Globus pallidus (tissue), 1 donor: ENCODE measurements around the gene SPIB.

Experiments
- DNase-seq: peaks from one replicate; pipeline ENCODE4 v3.0.0-alpha.2; 2015; ENCODE audit warnings: low spot score

The SPIB gene

DNA sequence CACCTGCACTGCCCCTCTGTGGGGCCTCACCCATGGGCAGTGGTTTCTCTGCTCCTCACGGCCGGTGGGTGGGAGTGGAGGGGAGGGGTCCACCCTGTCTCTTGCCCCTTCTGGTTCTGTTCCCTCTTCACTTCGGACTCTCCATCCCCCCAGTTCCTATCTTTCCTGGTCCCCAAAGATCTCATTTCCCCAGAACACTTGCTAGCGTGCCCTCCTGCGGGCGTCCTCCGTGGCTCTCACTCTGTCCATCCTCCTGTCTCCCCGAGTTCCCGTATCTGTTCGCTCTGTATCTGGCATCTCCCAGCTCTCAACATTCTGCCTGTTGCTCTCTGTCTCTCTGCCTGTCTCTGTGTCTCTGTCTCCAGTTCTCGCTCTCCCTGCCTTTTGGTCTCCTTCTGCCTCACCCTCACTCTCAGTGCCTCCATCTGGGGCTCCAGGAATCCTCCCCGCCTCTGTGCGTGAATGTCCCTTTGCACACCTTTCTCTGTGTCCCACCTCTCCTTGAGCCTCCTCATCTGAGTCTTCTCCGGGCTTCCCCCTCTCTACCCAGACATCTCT is 363 bp downstream of the SPIB start:
- no peak for DNase-seq

DNA sequence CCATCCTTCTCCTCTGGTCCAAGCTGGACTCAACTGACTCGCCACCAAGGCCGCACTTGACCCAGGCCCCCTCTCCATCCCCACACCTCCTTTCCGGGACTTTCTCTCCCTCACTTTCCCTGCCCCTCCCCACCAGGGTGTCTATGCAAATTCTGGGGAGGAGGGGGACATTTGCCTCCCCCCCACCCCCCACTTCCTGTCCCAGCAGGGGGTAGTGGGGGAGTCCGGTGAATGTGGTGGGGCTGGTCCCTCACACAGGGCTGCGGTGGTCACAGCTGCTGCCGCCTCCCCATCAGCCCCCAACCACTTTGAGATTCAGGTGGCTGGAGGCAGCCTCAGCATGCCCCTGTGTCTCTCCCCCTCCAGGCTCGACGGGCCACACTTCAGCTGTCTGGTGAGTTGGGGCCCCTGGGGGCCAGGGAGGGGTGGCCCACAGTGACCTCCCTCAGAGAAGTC is 870 bp downstream of the SPIB start:
- DNase-seq, result no peak

DNA sequence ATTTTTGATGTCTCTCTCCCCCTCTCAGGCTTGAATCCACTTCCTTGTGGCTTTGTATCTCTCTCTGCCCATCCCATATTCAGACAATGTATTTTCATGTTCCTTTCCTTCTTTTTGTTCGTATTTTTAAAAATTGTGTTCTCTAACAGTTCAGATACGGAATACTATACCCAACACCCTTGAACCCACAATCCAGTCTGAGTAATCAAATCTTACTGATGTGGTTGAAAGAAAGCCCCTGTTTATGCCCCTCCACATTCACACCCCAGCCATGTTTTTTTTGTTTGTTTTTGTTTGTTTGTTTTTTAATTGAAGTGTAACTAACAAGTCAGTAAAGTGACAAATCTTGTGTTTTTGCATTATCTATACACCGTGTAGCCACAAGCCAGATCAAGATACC is 1.4 kb downstream of the SPIB start:
- no peak for DNase-seq

DNA sequence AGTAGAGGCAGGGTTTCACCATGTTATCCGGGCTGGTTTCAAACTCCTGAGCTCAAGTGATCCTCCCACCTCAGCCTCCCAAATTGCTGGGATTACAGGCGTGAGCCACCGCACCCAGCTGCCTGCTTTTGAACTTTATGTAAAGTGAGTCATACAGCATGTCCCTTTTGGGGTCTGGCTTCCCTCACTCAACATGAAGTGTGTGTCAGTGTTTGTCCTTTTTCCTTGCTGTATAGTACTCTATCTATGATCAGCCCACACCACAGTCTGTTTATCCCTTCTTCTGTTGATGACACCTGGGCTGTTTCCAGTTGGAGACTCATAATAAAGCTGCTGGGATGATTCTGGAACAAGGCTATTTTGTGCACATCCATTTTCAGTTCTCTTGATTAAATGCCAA is 2.1 kb downstream of the SPIB start:
- no peak for DNase-seq

DNA sequence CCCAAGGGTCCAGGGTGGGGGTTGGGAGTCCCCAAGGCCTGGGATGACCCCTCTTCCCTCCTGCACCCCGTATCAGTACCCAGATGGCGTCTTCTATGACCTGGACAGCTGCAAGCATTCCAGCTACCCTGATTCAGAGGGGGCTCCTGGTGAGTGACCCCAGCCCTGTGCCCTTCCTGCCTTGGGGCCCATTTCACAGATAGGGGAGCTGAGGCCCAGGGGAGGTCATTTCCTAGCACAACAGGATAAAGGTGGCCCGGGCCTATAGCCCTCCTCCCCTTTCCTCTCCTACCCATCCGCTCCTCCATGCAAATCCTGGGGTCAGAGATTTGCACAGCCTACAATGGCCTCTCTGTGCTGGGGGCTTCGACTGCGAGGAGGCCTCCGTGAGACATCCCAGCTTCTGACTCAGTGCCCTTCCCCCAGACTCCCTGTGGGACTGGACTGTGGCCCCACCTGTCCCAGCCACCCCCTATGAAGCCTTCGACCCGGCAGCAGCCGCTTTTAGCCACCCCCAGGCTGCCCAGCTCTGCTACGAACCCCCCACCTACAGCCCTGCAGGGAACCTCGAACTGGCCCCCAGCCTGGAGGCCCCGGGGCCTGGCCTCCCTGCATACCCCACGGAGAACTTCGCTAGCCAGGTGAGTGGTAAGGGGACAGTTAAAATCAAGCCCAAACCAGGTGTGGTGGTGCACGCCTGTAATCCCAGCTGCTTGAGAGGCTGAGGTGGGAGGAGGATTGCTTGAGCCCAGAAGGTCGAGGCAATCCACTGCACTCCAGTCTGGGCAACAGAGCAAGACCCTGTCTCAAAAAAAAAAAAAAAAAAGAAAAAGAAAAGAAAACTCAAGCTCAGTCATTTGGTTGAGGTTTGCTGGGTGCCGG is 3.9 kb downstream of the SPIB start:
- DNase-seq, result no peak

DNA sequence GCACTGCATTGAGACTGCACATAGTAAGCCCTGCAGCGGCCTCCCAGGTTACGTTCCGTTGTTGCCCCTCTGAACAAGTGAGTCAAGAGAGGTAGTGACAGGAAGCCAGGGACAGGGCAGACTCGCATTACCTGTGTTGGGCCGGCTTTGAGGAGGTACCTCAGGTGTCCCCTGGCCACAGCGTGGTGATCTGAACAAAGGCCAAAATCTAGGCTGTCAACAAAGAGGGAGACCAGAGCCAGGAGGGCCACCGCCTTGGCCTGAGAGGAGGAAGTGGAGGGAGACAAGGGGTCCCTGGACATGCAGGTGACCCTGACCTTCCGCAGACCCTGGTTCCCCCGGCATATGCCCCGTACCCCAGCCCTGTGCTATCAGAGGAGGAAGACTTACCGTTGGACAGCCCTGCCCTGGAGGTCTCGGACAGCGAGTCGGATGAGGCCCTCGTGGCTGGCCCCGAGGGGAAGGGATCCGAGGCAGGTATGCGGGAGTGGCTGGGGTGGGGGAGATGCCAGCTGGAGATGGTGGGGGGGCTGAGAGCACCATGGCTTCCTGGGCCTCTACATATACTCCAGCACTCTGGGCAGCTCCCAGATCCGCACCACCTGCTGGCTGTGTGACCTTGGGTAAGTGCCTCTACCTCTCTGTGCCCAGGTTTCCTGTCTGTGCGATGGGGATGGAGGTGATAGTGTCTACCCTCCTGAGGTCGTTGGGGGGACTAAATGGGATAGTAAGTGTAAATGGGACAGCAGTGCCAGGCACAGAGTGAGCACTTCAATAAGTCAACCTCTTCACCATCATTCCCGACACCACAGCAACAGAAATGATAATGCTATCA is 4.8 kb downstream of the SPIB start:
- DNase-seq, result no peak

DNA sequence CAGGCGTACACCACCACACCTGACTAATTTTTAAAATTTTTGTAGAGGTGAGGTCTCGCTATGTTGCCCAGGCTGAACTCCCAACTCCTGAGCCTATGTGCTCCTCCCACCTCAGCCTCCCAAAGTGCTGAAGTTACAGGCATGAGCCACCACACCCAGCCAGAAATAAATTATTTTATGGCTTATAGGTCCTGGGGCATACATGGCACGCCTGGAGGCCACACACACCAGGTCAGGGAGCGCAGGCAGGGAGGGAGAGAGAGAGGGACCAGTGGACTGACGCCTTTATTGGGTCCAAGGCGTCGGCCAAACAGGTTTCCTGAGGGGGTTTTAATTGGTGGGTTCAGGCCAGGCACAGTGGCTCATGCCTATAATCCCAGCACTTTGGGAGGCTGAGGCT is 6.8 kb downstream of the SPIB start:
- DNase-seq, result no peak

DNA sequence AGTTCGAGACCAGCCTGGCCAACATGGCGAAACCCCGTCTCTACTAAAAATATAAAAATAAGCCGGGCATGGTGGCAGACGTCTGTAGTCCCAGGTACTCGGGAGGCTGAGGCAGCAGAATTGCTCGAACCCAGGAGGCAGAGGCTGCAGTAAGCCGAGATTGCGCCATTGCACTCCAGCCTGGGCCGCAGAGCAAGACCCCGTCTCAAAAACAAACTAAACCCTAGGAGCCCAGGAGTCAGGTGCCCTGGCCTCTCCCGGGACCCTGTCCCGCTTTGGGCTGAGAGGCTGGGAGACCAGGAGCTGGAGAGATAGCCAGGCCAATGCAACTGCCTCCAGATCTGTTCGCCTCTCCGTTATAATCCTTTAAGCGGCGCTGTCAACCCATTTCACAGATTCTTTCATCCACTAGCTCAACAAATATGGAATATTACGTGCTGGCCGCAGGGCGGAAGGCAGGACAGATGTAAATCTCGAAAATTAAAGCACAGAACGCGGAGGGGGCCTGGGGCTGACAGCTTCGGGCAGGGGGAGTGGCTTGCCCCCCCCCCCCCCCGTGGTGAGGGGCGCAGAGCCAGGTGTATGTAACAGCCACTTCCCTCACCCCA is 8.7 kb downstream of the SPIB start:
- DNase-seq, result no peak

DNA sequence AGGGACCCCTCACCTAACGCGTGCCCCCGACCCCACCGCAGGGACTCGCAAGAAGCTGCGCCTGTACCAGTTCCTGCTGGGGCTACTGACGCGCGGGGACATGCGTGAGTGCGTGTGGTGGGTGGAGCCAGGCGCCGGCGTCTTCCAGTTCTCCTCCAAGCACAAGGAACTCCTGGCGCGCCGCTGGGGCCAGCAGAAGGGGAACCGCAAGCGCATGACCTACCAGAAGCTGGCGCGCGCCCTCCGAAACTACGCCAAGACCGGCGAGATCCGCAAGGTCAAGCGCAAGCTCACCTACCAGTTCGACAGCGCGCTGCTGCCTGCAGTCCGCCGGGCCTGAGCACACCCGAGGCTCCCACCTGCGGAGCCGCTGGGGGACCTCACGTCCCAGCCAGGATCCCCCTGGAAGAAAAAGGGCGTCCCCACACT is 9.3 kb downstream of the SPIB start:
- peak; percentile 70 for DNase-seq

DNA sequence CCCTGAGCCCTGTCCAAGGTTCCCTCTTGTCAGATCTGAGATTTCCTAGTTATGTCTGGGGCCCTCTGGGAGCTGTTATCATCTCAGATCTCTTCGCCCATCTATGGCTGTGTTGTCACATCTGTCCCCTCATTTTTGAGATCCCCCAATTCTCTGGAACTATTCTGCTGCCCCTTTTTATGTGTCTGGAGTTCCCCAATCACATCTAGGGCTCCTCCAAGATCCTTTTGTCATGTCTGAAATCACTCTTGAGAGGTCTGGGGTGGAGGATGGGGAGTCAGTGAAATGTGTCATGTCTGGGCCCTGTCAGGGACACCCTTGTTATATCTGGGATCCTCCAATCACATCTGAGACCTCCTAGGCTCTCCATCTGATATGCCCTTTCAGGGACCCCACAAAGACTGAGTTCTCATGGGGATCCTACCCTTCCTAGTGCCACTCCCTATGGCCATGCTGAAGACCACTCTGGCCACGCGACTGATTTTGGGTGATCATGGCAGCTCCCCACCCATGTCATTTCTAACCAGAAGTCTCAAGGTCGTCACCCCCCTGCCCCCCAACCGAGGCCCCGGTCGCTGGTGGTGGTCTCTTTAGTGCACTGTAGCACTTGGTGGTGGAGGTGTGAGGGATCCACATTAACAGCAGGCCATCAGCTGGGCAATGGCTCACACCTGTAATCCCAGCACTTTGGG is 10.2 kb downstream of the SPIB start:
- DNase-seq, result no peak

DNA sequence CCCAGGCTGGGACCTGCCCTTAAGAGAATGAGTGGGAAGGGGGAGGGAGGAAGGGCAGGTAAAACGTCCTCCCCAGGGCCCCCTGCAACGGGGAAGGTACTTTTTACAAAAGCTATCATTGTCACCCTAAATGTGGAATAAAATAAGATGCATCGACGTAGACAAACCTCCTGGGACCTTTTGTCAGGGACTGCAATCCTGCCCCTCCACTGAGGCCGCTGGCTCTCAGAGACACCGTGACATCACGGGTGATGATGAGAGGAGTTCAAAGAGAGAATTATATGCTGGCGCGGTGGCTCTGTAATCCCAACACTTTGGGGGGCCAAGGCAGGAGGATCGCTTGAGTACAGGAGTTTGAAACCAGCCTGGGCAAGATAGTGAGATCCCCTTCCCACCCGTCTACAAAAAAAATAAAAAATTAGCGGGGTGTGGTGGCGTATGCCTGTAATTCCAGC is 12.2 kb downstream of the SPIB start:
- no peak for DNase-seq

DNA sequence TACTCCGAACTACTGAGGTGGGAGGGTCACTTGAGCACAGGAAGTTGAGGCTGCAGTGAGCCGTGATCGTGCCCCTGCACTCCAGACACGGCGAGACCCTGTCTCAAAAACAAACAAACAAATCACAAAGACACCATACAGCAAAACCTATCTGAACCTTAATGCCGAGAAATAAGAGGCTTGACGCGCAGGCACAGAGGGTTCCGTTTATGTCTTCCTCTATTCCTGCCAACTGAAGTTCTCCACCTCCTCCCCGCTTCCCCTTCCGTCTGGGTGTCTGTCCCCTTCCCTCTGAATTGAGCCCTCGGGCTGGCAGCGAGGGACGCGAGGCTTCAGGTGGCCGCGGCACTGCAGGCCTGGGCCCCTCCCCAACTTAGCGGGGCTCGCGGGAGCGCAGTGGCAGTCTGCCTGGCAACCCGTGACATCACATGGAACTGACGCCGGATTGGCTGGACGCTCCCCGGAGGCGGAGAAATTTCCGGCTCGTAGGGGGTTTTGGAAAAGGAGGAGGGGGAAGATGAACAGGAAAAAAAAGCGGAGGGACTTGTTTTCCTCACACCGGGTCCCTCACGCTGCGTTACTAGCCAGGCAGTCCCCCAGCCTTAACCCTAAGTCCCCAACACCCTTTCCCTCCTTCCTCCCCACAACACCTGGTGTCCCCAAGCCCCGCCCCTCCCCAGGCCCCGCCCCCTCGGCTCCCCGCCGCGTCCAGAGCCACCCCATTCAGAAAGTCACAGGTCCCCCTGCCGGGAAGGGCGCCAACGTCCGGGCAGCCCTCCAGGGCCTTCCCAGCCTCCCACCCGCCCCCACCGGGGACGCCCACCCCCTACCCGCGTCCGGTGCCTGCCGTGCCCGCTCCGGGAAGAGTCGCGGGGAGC is 12.8 kb downstream of the SPIB start:
- peak; percentile 71 for DNase-seq

DNA sequence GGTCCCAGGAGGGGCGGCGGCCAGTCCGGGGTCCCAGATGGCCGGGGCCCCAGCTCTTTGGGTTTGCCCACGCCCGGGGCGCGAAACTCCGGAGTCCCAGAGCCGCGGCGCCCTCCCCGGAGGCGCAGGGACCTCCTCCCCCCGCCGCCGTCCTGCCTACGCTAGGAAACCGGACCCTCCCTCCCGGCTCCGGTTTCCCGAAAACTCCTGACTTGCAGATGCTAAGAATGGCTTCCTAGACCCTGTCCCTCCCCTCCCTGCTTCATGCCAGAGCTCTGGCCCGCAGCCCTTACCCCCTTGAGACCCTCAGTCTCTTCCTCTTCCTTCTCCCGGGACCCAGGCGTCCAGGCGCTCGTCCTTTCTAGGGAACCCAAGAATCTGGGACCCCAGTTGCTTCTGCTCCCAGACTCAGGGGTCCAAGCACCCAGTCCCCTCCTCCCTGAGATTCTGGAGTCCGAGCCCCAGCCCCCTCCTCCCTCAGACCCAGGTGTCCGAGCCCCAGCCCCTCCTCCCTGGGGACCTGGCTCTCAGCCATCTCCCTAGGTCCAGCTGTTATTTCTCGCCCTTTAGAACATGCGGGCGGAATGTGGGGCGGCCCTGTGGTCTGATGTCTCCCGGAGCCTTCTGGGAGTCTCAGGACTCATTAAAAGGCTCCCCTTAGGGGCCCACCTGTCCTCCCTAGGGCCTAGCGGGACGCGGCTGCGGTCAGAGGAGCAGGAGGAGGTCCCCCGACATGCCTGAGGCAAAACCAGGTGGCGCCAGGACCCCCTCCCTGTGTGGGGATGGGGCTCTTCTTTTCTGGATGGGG is 13.7 kb downstream of the SPIB start, which contains the start of gene MYBPC2:
Gene MYBPC2, plus strand, starts transcription at position 672 of the 808 bp plus-strand sequence. Its CDS starts 62 bp downstream, at position 734.
- DNase-seq, result no peak

DNA sequence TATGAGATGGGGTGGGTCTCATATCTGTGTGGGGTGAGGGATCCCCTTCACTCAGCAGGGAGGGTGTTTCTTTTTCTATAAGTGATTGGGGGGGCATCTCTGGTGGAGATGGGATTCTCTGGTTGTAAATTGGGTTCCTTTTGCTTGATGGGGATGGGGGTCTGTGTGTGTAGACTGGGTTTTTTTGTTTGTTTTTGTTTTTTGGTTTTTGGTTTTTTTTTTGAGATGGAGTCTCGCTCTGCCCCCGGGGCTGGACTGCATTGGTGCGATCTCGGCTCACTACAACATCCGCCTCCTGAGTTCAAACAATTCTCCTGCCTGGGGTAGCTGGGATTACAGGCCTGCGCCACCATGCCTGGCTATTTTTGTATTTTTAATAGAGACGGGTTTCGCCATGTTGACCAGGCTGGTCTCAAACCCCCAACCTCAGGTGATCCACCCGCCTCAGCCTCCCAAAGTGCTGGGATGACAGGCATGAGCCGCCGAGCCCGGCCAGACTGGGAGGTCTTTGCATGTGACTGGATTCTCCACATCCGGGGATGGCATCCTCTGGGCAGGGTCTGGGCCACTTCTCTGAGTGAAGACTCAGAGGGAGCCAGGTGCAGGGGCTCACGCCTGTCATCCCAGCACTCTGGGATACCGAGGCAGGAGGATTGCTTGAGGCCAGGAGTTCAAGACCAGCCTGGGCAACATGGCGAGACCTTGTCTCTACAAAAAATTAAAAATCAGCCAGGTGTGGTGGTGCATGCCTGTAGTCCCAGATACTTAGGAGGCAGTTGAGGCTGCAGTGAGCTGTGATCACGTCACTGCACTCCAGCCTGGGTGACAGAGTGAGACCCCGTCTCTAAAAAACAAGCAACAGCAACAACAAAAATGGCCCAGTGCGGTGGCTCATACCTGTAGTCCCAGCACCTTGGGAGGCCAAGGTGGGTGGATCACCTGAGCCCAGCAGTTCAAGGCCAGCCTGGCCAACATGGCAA is 14.8 kb downstream of the SPIB start:
- DNase-seq, result no peak

DNA sequence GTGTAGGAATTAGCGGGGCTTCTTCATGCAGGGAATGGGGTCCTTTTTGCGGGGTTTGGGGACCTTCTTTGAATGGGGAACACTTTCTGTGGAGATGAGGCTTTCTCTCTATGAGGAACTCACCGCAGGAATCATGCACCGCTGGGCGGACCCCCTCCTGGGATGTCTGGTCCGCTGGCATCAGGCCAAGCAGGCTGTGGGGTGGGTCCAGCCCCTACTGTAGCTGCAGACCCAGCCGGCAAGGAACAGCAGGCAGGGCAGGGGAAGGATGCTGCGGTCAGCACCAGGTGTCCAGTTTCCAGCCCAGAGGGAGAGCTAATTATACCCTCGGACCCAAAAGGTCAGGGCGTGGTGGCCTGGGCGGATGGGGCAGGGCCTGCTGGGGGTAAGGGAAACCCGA is 15.8 kb downstream of the SPIB start:
- no peak for DNase-seq

DNA sequence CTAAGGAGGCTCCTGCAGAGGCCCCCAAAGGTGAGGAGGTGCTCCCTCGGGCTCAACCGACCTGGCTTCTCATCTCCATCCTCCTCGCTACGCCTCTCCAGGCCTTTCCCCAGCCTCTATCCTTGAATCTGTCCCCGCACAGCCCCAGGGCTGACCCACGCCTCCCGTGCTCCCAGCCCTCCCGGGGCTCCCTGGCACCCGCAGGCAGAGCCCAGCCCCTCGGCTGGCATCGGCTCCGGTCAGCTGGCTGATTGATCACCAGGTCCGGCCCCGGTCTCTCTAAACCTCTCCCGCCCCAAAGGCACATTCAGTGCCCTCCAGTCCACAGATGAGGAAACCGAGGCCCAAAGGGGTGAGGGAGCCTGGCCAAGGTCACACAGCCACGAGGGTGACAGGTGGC is 16.5 kb downstream of the SPIB start:
- no peak for DNase-seq

DNA sequence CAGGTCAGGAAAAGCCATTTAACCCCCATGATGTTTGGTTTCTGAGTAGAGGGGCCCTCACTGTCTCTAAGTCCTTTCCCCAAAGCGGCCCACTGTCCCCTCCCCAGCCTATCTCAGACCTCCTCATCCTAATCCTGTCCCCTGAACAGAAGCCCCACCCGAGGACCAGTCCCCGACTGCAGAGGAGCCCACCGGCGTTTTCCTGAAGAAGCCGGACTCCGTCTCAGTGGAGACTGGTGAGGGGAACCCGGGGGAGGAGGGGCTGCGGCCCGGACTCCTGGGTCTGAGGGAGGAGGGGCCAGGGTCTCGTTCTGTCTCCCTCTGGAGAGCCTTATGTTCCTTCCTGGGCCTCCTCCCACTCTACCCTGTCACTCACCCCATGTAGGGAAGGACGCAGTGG is 16.9 kb downstream of the SPIB start:
- DNase-seq, result no peak

DNA sequence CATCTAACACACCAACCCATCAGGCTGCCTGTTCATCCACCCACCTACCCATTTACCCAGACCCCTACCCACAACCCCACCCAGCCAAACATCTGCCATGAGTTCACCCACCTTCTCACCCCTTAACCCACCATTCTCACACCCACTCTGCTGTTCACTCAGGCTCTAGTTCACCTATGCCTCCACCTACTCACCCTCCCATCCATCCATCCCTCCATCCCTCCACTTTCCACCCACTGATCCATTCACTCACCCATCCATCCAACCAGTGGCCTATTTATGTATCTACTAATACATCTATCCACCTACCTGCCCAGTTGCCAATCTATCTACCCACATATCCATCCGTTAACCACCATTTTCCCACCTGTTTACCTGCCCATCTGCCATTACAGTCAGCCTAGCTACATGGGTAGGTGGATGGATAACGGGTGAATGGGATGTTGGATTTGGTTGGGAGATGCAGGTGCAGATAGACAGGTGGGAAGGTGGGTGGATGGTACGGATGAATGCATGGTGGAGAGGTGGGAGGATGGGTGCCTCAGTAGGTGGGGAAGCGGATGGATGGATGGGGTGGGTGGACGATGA is 19.2 kb downstream of the SPIB start:
- no peak for DNase-seq
